Measurements from ENCODE around the gene KIF1A. TPM values are rescaled to one million over a fixed set of nuclear protein-coding genes. Genes with fewer than 3 reads are reported as not detected.

The KIF1A gene
- total RNA-seq, 1 experiment from 2014 or later = 279 TPM

GRCh38 chr2:240855670-240856069 is 35.7 kb upstream of the KIF1A start (continued):
- no peak for TF ChIP-seq GRHL2 (CRISPR knock-in tag; IDR thresholded peaks at IDR 0.05; ENCODE audit: insufficient replicate concordance, severe bottlenecking)
- no peak for TF ChIP-seq ZNF396 (CRISPR knock-in tag; IDR thresholded peaks at IDR 0.05; ENCODE audit: borderline replicate concordance)
- TF ChIP-seq E2F4 (CRISPR knock-in tag; IDR thresholded peaks at IDR 0.05; ENCODE audit: borderline replicate concordance, low read depth) = no peak
- TF ChIP-seq PRRX2 (CRISPR knock-in tag; IDR thresholded peaks at IDR 0.05) = no peak

DNA sequence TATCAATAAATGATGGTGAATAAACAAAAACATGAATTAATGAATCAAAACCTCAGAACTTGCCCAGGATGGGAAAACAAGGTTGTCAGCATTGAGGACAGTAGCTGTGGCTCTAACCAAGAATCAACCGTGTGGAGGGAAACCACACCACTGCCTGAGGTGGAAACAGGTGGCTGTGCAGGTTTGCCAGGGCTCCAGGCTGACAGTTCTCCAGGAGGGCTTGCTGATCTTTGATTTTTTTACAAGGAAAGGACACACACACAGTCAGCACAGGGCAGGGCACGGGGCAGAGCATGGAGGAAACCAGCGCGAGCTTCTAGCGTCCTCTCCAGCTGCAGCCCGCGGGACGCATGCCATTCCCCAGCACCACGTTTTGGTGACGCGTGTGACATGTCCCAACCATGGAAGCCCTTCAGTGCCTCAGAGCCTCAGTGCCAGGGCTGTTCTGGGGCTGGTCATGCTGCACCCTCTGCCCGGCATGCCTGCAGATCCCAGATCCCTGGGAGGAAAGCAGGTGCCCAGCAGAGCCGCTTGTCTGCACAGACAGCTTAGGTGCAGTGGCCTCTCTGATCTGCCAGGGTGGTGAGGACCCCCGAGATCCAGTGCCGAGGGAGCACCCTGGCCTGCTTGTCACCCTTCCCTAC is 32.8 kb upstream of the KIF1A start:
- Mint-ChIP-seq H3K36me3 (peaks cover 4% of the 10 kb centered on the region; the same call in 1 of the 2 replicates), H3K4me1 (no peaks in the 10 kb centered on the region), H3K27me3 (ENCODE audit: low read depth) (no peaks in the 10 kb centered on the region; the same call in none of the 2 replicates), H3K4me3 (no peak overlapping the region), H3K9me3 (peaks cover 16% of the 10 kb centered on the region), H3K27ac (no peak overlapping the region)
- DNase-seq (ENCODE audit: low spot score) (no peak), ATAC-seq (no peak)
- no peak for TF ChIP-seq ZNF423 (CRISPR knock-in tag; IDR thresholded peaks at IDR 0.05)
- TF ChIP-seq, protein P1, sequence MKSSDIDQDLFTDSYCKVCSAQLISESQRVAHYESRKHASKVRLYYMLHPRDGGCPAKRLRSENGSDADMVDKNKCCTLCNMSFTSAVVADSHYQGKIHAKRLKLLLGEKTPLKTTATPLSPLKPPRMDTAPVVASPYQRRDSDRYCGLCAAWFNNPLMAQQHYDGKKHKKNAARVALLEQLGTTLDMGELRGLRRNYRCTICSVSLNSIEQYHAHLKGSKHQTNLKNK (CRISPR knock-in tag; IDR thresholded peaks at IDR 0.05) = no peak
- POLR2A ChIA-PET = interaction anchor here (0.6 kb wide), 1 partner anchor 51 kb away, joined by 3 read pairs; no protein-coding TSS in a partner anchor
- CTCF ChIA-PET = interaction anchor here (0.6 to 1.1 kb wide), 2 partner anchors 62 to 131 kb away, joined by 5 to 7 read pairs; no protein-coding TSS in a partner anchor

GRCh38 chr2:240851078-240851991 is 31.3 kb upstream of the KIF1A start:
- TF ChIP-seq GABPB1 (CRISPR knock-in tag; IDR thresholded peaks at IDR 0.05) (0 out of 2 replicates have a peak, but pooled peaks have one; percentile 24), ZNF121 (CRISPR knock-in tag; IDR thresholded peaks at IDR 0.05) (no peak), NR2C2 (CRISPR knock-in tag; IDR thresholded peaks at IDR 0.05) (peak; percentile 67), ZNF138 (CRISPR knock-in tag; conservative IDR thresholded peaks at IDR 0.05) (0 out of 2 replicates have a peak, but pooled peaks have one; percentile 52), HMGXB4 (CRISPR knock-in tag; IDR thresholded peaks at IDR 0.05) (peak; percentile 24; the same call in 1 of the 2 replicates), NFYB (CRISPR knock-in tag; conservative IDR thresholded peaks at IDR 0.05; ENCODE audit: low read depth) (no peak)
- TF ChIP-seq, protein P2, sequence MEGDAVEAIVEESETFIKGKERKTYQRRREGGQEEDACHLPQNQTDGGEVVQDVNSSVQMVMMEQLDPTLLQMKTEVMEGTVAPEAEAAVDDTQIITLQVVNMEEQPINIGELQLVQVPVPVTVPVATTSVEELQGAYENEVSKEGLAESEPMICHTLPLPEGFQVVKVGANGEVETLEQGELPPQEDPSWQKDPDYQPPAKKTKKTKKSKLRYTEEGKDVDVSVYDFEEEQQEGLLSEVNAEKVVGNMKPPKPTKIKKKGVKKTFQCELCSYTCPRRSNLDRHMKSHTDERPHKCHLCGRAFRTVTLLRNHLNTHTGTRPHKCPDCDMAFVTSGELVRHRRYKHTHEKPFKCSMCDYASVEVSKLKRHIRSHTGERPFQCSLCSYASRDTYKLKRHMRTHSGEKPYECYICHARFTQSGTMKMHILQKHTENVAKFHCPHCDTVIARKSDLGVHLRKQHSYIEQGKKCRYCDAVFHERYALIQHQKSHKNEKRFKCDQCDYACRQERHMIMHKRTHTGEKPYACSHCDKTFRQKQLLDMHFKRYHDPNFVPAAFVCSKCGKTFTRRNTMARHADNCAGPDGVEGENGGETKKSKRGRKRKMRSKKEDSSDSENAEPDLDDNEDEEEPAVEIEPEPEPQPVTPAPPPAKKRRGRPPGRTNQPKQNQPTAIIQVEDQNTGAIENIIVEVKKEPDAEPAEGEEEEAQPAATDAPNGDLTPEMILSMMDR (IDR thresholded peaks at IDR 0.05) = peak; percentile 89
- TF ChIP-seq, protein P3, sequence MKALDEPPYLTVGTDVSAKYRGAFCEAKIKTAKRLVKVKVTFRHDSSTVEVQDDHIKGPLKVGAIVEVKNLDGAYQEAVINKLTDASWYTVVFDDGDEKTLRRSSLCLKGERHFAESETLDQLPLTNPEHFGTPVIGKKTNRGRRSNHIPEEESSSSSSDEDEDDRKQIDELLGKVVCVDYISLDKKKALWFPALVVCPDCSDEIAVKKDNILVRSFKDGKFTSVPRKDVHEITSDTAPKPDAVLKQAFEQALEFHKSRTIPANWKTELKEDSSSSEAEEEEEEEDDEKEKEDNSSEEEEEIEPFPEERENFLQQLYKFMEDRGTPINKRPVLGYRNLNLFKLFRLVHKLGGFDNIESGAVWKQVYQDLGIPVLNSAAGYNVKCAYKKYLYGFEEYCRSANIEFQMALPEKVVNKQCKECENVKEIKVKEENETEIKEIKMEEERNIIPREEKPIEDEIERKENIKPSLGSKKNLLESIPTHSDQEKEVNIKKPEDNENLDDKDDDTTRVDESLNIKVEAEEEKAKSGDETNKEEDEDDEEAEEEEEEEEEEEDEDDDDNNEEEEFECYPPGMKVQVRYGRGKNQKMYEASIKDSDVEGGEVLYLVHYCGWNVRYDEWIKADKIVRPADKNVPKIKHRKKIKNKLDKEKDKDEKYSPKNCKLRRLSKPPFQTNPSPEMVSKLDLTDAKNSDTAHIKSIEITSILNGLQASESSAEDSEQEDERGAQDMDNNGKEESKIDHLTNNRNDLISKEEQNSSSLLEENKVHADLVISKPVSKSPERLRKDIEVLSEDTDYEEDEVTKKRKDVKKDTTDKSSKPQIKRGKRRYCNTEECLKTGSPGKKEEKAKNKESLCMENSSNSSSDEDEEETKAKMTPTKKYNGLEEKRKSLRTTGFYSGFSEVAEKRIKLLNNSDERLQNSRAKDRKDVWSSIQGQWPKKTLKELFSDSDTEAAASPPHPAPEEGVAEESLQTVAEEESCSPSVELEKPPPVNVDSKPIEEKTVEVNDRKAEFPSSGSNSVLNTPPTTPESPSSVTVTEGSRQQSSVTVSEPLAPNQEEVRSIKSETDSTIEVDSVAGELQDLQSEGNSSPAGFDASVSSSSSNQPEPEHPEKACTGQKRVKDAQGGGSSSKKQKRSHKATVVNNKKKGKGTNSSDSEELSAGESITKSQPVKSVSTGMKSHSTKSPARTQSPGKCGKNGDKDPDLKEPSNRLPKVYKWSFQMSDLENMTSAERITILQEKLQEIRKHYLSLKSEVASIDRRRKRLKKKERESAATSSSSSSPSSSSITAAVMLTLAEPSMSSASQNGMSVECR (CRISPR knock-in tag; IDR thresholded peaks at IDR 0.05; ENCODE audit: borderline replicate concordance) = no peak
- TF ChIP-seq, protein P4, sequence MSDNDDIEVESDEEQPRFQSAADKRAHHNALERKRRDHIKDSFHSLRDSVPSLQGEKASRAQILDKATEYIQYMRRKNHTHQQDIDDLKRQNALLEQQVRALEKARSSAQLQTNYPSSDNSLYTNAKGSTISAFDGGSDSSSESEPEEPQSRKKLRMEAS (CRISPR knock-in tag; IDR thresholded peaks at IDR 0.05) = 0 out of 2 replicates have a peak, but pooled peaks have one; percentile 36
- Mint-ChIP-seq H3K27ac (0 out of 2 replicates have a peak overlapping the region, but pooled peaks have one; percentile 53), H3K9me3 (peaks cover 25% of the 10 kb centered on the region), H3K4me3 (no peak overlapping the region), H3K4me1 (peaks cover 10% of the 10 kb centered on the region), H3K27me3 (ENCODE audit: low read depth) (no peaks in the 10 kb centered on the region; the same call in none of the 2 replicates), H3K36me3 (peaks cover 8% of the 10 kb centered on the region)
- ChIA-PET POLR2A (no interaction called here), CTCF (interaction anchor here (0.6 to 1.5 kb wide), 58 partner anchors 9 to 883 kb away, joined by 3 to 38 read pairs (median 4); partner anchors contain the start of genes AGXT, MTERF4 and PASK)
- ATAC-seq (peak; percentile 99), DNase-seq (ENCODE audit: low spot score) (peak; percentile 94)
